Testis (tissue), 2 donors: ENCODE results near the gene PLPPR1.

Experiments
- CTCF ChIP-seq, 3 experiments: fragments of 450-650 bp in 2 of 3; fragments of 200-600 bp in 1 of 3; sonication (generic) in 1 of 3; IDR thresholded peaks; one replicate each; pipeline ENCODE4 v1.5.1; 2016 to 2019; ENCODE audit warnings: antibody characterized with exemption in 3 of 3, mild to moderate bottlenecking in 2 of 3, moderate library complexity in 1 of 3
- POLR2A ChIP-seq: fragments of 450-650 bp; IDR thresholded peaks from one replicate; pipeline ENCODE4 v1.6.1; 2017; ENCODE audit warnings: antibody characterized with exemption, mild to moderate bottlenecking, moderate library complexity

GRCh38 chr9:101367323-101367722, 338.8 kb downstream of the PLPPR1 start:
- TF ChIP-seq POLR2A (no peak), CTCF (IDR thresholded peaks at IDR 0.05) (no peak)
